MCF 10A (cell line): ENCODE data around the gene TNFSF10. TPM values are rescaled to one million over a fixed set of nuclear protein-coding genes. Genes with fewer than 3 reads are reported as not detected.
A peak's percentile ranks its signal among the peaks of the same experiment; 100 is the strongest.
"Not testable (repeated sequence)": the region's sequence is repeated elsewhere in the genome, so short reads cannot be mapped to it uniquely, and the experiment has no call there.

Experiments used
- BruUV-seq: library from RNA; stranded (reverse); fragments of 400-500 nt; replicated peaks from 2 replicates; lab custom pipeline; 2021; lab: Mats Ljungman, UMichigan
- CTCF ChIA-PET: fragments of 300-600 bp; sonication (Branson Sonifier 250); formaldehyde crosslinking; extraction: SDS; loops from one replicate; lab custom pipeline; 2021; ENCODE audit warnings: antibody characterized with exemption, inconsistent platforms; lab: Yijun Ruan, JAX
- POLR2A ChIA-PET: fragments of 300-600, 350-650 bp; sonication (Branson Sonifier 250); formaldehyde crosslinking; extraction: SDS; loops from one replicate; lab custom pipeline; 2020; ENCODE audit warnings: antibody characterized with exemption, inconsistent platforms; lab: Yijun Ruan, JAX
- DNase-seq: peaks from one replicate; pipeline ENCODE4 v3.0.0-alpha.2; 2018; ENCODE audit not compliant: unreplicated experiment
- H3K27ac Mint-ChIP-seq: one replicate; pipeline ENCODE4 v1.8.0; 2022; ENCODE audit warnings: mild to moderate bottlenecking, low read depth, mixed read lengths; ENCODE audit not compliant: unreplicated experiment
- H3K27me3 Mint-ChIP-seq: one replicate; pipeline ENCODE4 v1.8.0; 2022; ENCODE audit warnings: mixed read lengths; ENCODE audit not compliant: insufficient read depth, unreplicated experiment
- H3K36me3 Mint-ChIP-seq: one replicate; pipeline ENCODE4 v1.8.0; 2022; ENCODE audit warnings: mild to moderate bottlenecking, moderate library complexity, mixed read lengths; ENCODE audit not compliant: insufficient read depth, unreplicated experiment
- H3K4me1 Mint-ChIP-seq: one replicate; pipeline ENCODE4 v1.8.0; 2022; ENCODE audit warnings: mixed read lengths; ENCODE audit not compliant: insufficient read depth, unreplicated experiment
- H3K4me3 Mint-ChIP-seq: one replicate; pipeline ENCODE4 v1.8.0; 2022; ENCODE audit warnings: mild to moderate bottlenecking, moderate library complexity, mixed read lengths; ENCODE audit not compliant: unreplicated experiment
- H3K9me3 Mint-ChIP-seq: one replicate; pipeline ENCODE4 v1.8.0; 2022; ENCODE audit warnings: mixed read lengths; ENCODE audit not compliant: unreplicated experiment
- CTCF ChIP-seq: fragments of 200-600 bp; IDR thresholded peaks from one replicate; pipeline ENCODE4 v1.8.0; 2022; ENCODE audit warnings: antibody characterized with exemption, mild to moderate bottlenecking; ENCODE audit not compliant: unreplicated experiment
- intact Hi-C: fragments of 100-400 bp; cut with micrococcal nuclease; formaldehyde crosslinking; loops from 2 replicates; pipeline ENCODE4 v1.14.1; 2022
- total RNA-seq: library from RNA; stranded (reverse); gene quantifications from 2 replicates; pipeline ENCODE4 v1.2.3, GENCODE V29; 2022

TNFSF10 gene
- total RNA-seq, 1 experiment from 2014 or later: 0.54 TPM

- H3K27me3 Mint-ChIP-seq: no peaks in the 10 kb centered on the region
- no peaks in the 10 kb centered on the region for H3K36me3 Mint-ChIP-seq
- no peak for TF ChIP-seq CTCF
- no TSS peak for BruUV-seq
- DNase-seq: no peak
- H3K4me1 Mint-ChIP-seq: peaks cover 16% of the 10 kb centered on the region
- H3K4me3 Mint-ChIP-seq: no peak overlapping the region
- intact Hi-C loops: no loop called here
- no peaks in the 10 kb centered on the region for H3K9me3 Mint-ChIP-seq
- H3K27ac Mint-ChIP-seq: no peak overlapping the region
- ChIA-PET CTCF (no interaction called here), POLR2A (no interaction called here)
Observed at GRCh38 chr3:172524611-172525010, 1.4 kb upstream of the TNFSF10 start.

- POLR2A ChIA-PET: interaction anchor here (0.7 to 2.2 kb wide), 10 partner anchors 13 to 73 kb away, joined by 3 to 14 read pairs (median 6); no protein-coding TSS in a partner anchor
- BruUV-seq: not testable (repeated sequence)
Observed at GRCh38 chr3:172521837-172522726, 1.1 kb downstream of the TNFSF10 start.

GRCh38 chr3:172520301-172520831 is 2.9 kb downstream of the TNFSF10 start:
- no peaks in the 10 kb centered on the region for H3K9me3 Mint-ChIP-seq
- POLR2A ChIA-PET: interaction anchor here (0.5 to 1.9 kb wide), 2 partner anchors 42 to 833 kb away, joined by 3 to 10 read pairs; no protein-coding TSS in a partner anchor
- no peak for DNase-seq
- no peak for TF ChIP-seq CTCF
- no peak overlapping the region for H3K27ac Mint-ChIP-seq
- H3K27me3 Mint-ChIP-seq: no peaks in the 10 kb centered on the region
- H3K4me1 Mint-ChIP-seq: peaks cover 30% of the 10 kb centered on the region
- BruUV-seq: no TSS peak
- H3K4me3 Mint-ChIP-seq: no peak overlapping the region
- CTCF ChIA-PET: interaction anchor here (0.6 to 2.6 kb wide), 3 partner anchors 74 to 412 kb away, joined by 3 to 8 read pairs (median 3); no protein-coding TSS in a partner anchor
- no peaks in the 10 kb centered on the region for H3K36me3 Mint-ChIP-seq
- intact Hi-C loops: no loop called here

More at GRCh38 chr3:172521837-172522726, 1.1 kb downstream of the TNFSF10 start:
- H3K27ac Mint-ChIP-seq, H3K9me3 Mint-ChIP-seq, H3K36me3 Mint-ChIP-seq, H3K27me3 Mint-ChIP-seq, intact Hi-C loops, DNase-seq: not testable (repeated sequence)
- Mint-ChIP-seq H3K4me3 (peak overlapping the region; percentile 68), H3K4me1 (peaks cover 20% of the 10 kb centered on the region)
- CTCF ChIA-PET: interaction anchor here (1.2 to 2.0 kb wide), 2 partner anchors 11 to 74 kb away, joined by 3 to 13 read pairs; no protein-coding TSS in a partner anchor

GRCh38 chr3:172519740-172520139 is 3.5 kb downstream of the TNFSF10 start:
- intact Hi-C loops: no loop called here
- H3K4me1 Mint-ChIP-seq: peaks cover 30% of the 10 kb centered on the region
- no peak for TF ChIP-seq CTCF
- no TSS peak for BruUV-seq
- DNase-seq: no peak
- no peak overlapping the region for H3K4me3 Mint-ChIP-seq
- CTCF ChIA-PET: interaction anchor here (1.2 to 2.6 kb wide), 3 partner anchors 21 to 76 kb away, joined by 3 to 8 read pairs (median 3); no protein-coding TSS in a partner anchor
- H3K9me3 Mint-ChIP-seq: no peaks in the 10 kb centered on the region
- H3K27me3 Mint-ChIP-seq: no peaks in the 10 kb centered on the region
- H3K27ac Mint-ChIP-seq: no peak overlapping the region
- no peaks in the 10 kb centered on the region for H3K36me3 Mint-ChIP-seq
- POLR2A ChIA-PET: interaction anchor here (0.5 to 1.9 kb wide), 7 partner anchors 11 to 833 kb away, joined by 3 to 10 read pairs (median 3); no protein-coding TSS in a partner anchor
